GM12878 (cell line): ENCODE measurements around the gene MAPRE3. TPM values are rescaled to one million over a fixed set of nuclear protein-coding genes. Genes with fewer than 3 reads are reported as not detected.

Source experiments
- ATAC-seq: fragments of 200-7000 bp; cut with Tn5 transposase; 3 replicates; pipeline ENCODE4 v1.9.1; 2020; ENCODE audit warnings: mild to moderate bottlenecking, moderate library complexity
- BruUV-seq: library from RNA; stranded (reverse); fragments of 400-500 nt; replicated peaks from 2 replicates; lab custom pipeline; 2021; lab: Mats Ljungman, UMichigan
- CTCF ChIA-PET: fragments of 300-600 bp; sonication (Branson Sonifier 250); formaldehyde crosslinking; extraction: SDS; loops from one replicate; lab custom pipeline; 2021; ENCODE audit warnings: inconsistent platforms; lab: Yijun Ruan, JAX
- POLR2A ChIA-PET: fragments of 350-600 bp; formaldehyde crosslinking; extraction: SDS; loops from one replicate; lab custom pipeline; 2021; ENCODE audit warnings: inconsistent platforms; lab: Charles Lee
- RAD21 ChIA-PET: fragments of 300-600 bp; sonication (Branson Sonifier 250); formaldehyde crosslinking; loops from one replicate; lab custom pipeline; 2023; ENCODE audit warnings: antibody characterized with exemption; ENCODE audit not compliant: unreplicated experiment; lab: Charles Lee
- SMC1A ChIA-PET: fragments of 300-600 bp; sonication (Branson Sonifier 250); formaldehyde crosslinking; loops from one replicate; lab custom pipeline; 2023; ENCODE audit not compliant: unreplicated experiment, uncharacterized antibody; lab: Charles Lee
- DNase-seq: peaks from one replicate; pipeline ENCODE4 v3.0.0-alpha.2; 2011; ENCODE audit warnings: low read depth, low spot score
- FAIRE-seq: peaks from 3 replicates; lab custom pipeline; 2011; peaks lifted over from hg19 to GRCh38; lab: Jason Lieb, UNC
- H2AFZ ChIP-seq: 2 replicates; pipeline ENCODE4 v1.6.0; 2011; ENCODE audit warnings: low read depth, low read length, control low read depth; ENCODE audit not compliant: control insufficient read depth
- H3K27ac ChIP-seq: 2 replicates; pipeline ENCODE4 v1.5.1; 2011; ENCODE audit warnings: control low read depth; ENCODE audit not compliant: control insufficient read depth, insufficient read depth
- H3K27me3 ChIP-seq, 2 experiments: replicated peaks in 1 of 2; 2 replicates each; pipeline versions ENCODE4 v1.6.0 to v1.6.1; 2011; ENCODE audit warnings: low read length in 1 of 2; ENCODE audit not compliant: control insufficient read depth in 2 of 2, insufficient read depth in 2 of 2
- H3K36me3 ChIP-seq, 2 experiments: 2 replicates each; pipeline ENCODE4 v1.5.1; 2011; ENCODE audit warnings: low read length in 1 of 2; ENCODE audit not compliant: control insufficient read depth in 2 of 2, insufficient read depth in 2 of 2
- H3K4me1 ChIP-seq: 2 replicates; pipeline ENCODE4 v1.6.1; 2011; ENCODE audit warnings: mild to moderate bottlenecking, low read length, moderate library complexity, mixed read lengths; ENCODE audit not compliant: control insufficient read depth, insufficient read depth
- H3K4me2 ChIP-seq: 2 replicates; pipeline ENCODE4 v1.6.0; 2011; ENCODE audit warnings: control low read depth; ENCODE audit not compliant: control insufficient read depth, insufficient read depth
- H3K4me3 ChIP-seq: fragments of 200-600 bp; sonication (generic); 2 replicates; pipeline ENCODE4 v1.5.1; 2016
- H3K79me2 ChIP-seq: 2 replicates; pipeline ENCODE4 v1.6.0; 2011; ENCODE audit warnings: low read length; ENCODE audit not compliant: control insufficient read depth, insufficient read depth
- H3K9ac ChIP-seq: 2 replicates; pipeline ENCODE4 v1.8.0; 2011; ENCODE audit warnings: low read length, control low read depth, mixed read lengths; ENCODE audit not compliant: control insufficient read depth, insufficient read depth
- H3K9me3 ChIP-seq: replicated peaks from 3 replicates; pipeline ENCODE4 v1.5.1; 2011; ENCODE audit warnings: mild to moderate bottlenecking, low read length; ENCODE audit not compliant: control insufficient read depth, insufficient read depth
- H4K20me1 ChIP-seq: 2 replicates; pipeline ENCODE4 v1.6.0; 2011; ENCODE audit not compliant: control insufficient read depth, insufficient read depth
- CBX3 ChIP-seq: fragments of 200-600 bp; sonication (generic); IDR thresholded peaks from 2 replicates; pipeline ENCODE4 v1.6.1; 2016; ENCODE audit warnings: low read depth, borderline replicate concordance
- FOS ChIP-seq: IDR thresholded peaks from 3 replicates; pipeline ENCODE4 v1.6.1; 2011; ENCODE audit warnings: borderline replicate concordance; ENCODE audit not compliant: insufficient read length; ENCODE audit errors: extremely low read depth
- GABPA ChIP-seq: IDR thresholded peaks from 2 replicates; pipeline ENCODE4 v1.6.1; 2014; ENCODE audit warnings: antibody characterized with exemption, low read depth, mild to moderate bottlenecking, inconsistent platforms
- KAT2A ChIP-seq: conservative IDR thresholded peaks from 2 replicates; pipeline ENCODE4 v1.6.1; 2011; ENCODE audit warnings: low read depth, low read length; ENCODE audit not compliant: control insufficient read depth
- KLF5 ChIP-seq: fragments of 450-650 bp; IDR thresholded peaks from 2 replicates; pipeline ENCODE4 v1.6.1; 2014; ENCODE audit warnings: mild to moderate bottlenecking; ENCODE audit not compliant: partially characterized antibody
- LARP7 ChIP-seq: fragments of 450-650 bp; IDR thresholded peaks from 2 replicates; pipeline ENCODE4 v1.6.1; 2017; ENCODE audit warnings: mild to moderate bottlenecking
- MTA3 ChIP-seq: IDR thresholded peaks from 2 replicates; pipeline ENCODE4 v1.6.1; 2012; ENCODE audit warnings: low read length, inconsistent platforms, borderline replicate concordance
- NR2F1 ChIP-seq: fragments of 450-650 bp; conservative IDR thresholded peaks from 2 replicates; pipeline ENCODE4 v1.6.1; 2017; ENCODE audit warnings: mild to moderate bottlenecking
- SP1 ChIP-seq: IDR thresholded peaks from one replicate; pipeline ENCODE4 v1.6.1; 2011; ENCODE audit warnings: low read depth, low read length
- ZNF217 ChIP-seq: fragments of 450-650 bp; IDR thresholded peaks from 2 replicates; pipeline ENCODE4 v1.6.1; 2017; ENCODE audit warnings: antibody characterized with exemption, mild to moderate bottlenecking
- ZNF622 ChIP-seq: fragments of 450-650 bp; IDR thresholded peaks from 2 replicates; pipeline ENCODE4 v1.6.1; 2017; ENCODE audit warnings: mild to moderate bottlenecking, inconsistent platforms
- ZZZ3 ChIP-seq: IDR thresholded peaks from 2 replicates; pipeline ENCODE4 v1.6.1; 2011; ENCODE audit warnings: low read depth; ENCODE audit not compliant: control insufficient read depth, insufficient read length
- WGBS: methylation state at CpG from one replicate; pipeline ENCODE4 v1.1.6; 2016; ENCODE audit warnings: low lambda C conversion rate; ENCODE audit not compliant: insufficient replicate concordance, insufficient coverage; ENCODE audit errors: missing lambda C conversion rate; 5-methylcytosine and 5-hydroxymethylcytosine counted together
- in situ Hi-C: fragments of 300-500 bp; cut with MboI; formaldehyde crosslinking; loops from 9 replicates; pipeline ENCODE4 v1.14.3; 2018; ENCODE audit warnings: mixed read lengths
- intact Hi-C: fragments of 100-400 bp; cut with micrococcal nuclease; formaldehyde crosslinking; loops from one replicate; pipeline ENCODE4 v1.14.2; 2022; ENCODE audit not compliant: unreplicated experiment
- polyA plus RNA-seq, 11 experiments: library from polyadenylated mRNA; depleted of rRNA in 4 of 11; unstranded in 6 of 11; stranded (reverse) in 5 of 11; fragments of >200 nt; fragmentation: Nextera tagmentation in 4 of 11; fragmentation: Illumina TruSeq in 1 of 11; extraction: Ambion mirVana in 4 of 11; extraction: Trizol in 1 of 11; gene quantifications; 1 replicate in 1 of 11; 2 replicates in 10 of 11; pipeline versions ENCODE4 v1.2.1 to v1.2.3, GENCODE V29; 2011 to 2016; ENCODE audit warnings: inconsistent platforms in 2 of 11, missing spikeins in 2 of 11, low read depth in 1 of 11
- total RNA-seq, 4 experiments: library from RNA; depleted of rRNA in 3 of 4; stranded (reverse); fragments of >200 nt in 3 of 4; fragmentation: Illumina TruSeq in 1 of 4; extraction: Trizol in 1 of 4; gene quantifications; 2 replicates each; pipeline versions ENCODE4 v1.2.1 to v1.2.3, GENCODE V29; 2013 to 2021
- TF ChIP-seq, protein P1 (sequence below): fragments of 450-650 bp; IDR thresholded peaks from 2 replicates; pipeline ENCODE4 v1.6.1; 2017; ENCODE audit warnings: low read depth, mild to moderate bottlenecking, moderate library complexity

MAPRE3 gene
- total and polyA plus RNA-seq, 10 of the 15 experiments (the other 5 are each of a cell fraction or from before 2014, with no cell fraction given): 0.03 to 1.3 (median 0.73) TPM; not detected in 1

DNA sequence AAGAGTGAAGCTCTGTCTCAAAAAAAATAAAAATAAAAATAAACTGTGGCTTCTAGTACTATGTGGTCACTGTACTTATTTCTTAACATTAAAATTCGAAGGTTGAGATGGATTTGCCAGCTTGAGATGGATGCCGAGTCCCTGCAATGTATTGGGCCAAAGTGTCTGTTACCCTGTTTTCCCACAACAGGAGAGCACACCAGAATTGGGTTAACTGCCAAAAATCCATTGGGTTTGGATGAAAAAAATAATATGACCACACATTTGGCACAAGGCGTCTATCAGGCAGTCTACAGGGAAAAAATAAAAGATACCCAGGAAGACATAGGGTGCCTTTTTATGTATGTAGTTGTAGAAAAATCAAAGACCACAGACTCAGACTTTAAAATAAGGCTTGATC is 19.2 kb upstream of the MAPRE3 start:
- ChIA-PET RAD21 (interaction anchor here (0.7 kb wide), 1 partner anchor 821 kb away, joined by 3 read pairs; no protein-coding TSS in a partner anchor), SMC1A (interaction anchor here (1.0 kb wide), 1 partner anchor 11 kb away, joined by 4 read pairs; no protein-coding TSS in a partner anchor), CTCF (interaction anchor here (0.7 to 2.0 kb wide), 3 partner anchors 11 to 650 kb away, joined by 3 to 8 read pairs (median 3); no protein-coding TSS in a partner anchor), POLR2A (interaction anchor here (0.5 kb wide), 1 partner anchor 354 kb away, joined by 3 read pairs; no protein-coding TSS in a partner anchor)
- BruUV-seq: no TSS peak
- no peak overlapping the region for H3K27ac ChIP-seq
- intact Hi-C loops: no loop called here
- no peaks in the 10 kb centered on the region for H3K4me1 ChIP-seq
- H3K9ac ChIP-seq: no peak overlapping the region
- in situ Hi-C loops: no loop called here
- no peaks in the 10 kb centered on the region for H3K36me3 ChIP-seq
- ATAC-seq: no peak
- H3K79me2 ChIP-seq: no peaks in the 10 kb centered on the region
- WGBS: 24% methylated on average over 3 of the region's 3 CpGs
- no peak for FAIRE-seq
- no peaks in the 10 kb centered on the region for H4K20me1 ChIP-seq
- DNase-seq: no peak
- no peaks in the 10 kb centered on the region for H3K9me3 ChIP-seq
- TF ChIP-seq MTA3: no peak
- TF ChIP-seq GABPA: no peak
- TF ChIP-seq, all 136 proteins: peak for 0
- Histone ChIP-seq H3K4me3 (no peak overlapping the region), H3K4me2 (no peak overlapping the region), H3K27me3 (peaks cover 2 to 4% of the 10 kb centered on the region in 2 experiments; a peak in 2 of 4 replicates), H2AFZ (no peak overlapping the region)

DNA sequence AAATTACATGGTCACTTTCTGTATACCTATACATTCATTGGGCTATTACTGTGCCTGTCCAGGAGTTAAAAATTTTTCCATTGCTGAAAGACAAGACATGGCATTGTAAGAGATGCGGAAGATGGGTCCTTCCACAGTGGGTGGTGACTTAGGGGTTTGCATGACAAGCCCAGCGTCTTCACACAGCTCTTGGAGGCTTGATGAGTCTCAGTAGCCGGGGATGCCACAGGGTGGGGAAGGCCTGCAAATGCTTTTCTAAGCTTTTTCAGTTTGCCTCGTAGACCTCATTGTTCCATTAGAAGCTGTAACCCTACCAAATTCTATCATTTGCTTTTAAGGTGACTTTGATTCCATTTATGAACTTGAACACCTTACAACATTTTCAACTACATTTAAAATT is 18.1 kb upstream of the MAPRE3 start:
- Histone ChIP-seq H3K4me1 (no peaks in the 10 kb centered on the region), H3K79me2 (no peaks in the 10 kb centered on the region), H4K20me1 (no peaks in the 10 kb centered on the region), H3K27me3 (peaks cover 2 to 4% of the 10 kb centered on the region in 2 experiments; a peak in 2 of 4 replicates), H3K36me3 (no peaks in the 10 kb centered on the region), H3K27ac (no peak overlapping the region), H2AFZ (no peak overlapping the region), H3K4me2 (no peak overlapping the region), H3K4me3 (no peak overlapping the region), H3K9me3 (no peaks in the 10 kb centered on the region), H3K9ac (no peak overlapping the region)
- DNase-seq (no peak), FAIRE-seq (no peak), ATAC-seq (no peak)
- ChIA-PET CTCF (interaction anchor here (1.0 to 2.2 kb wide), 4 partner anchors 9 to 351 kb away, joined by 3 to 8 read pairs (median 6); no protein-coding TSS in a partner anchor), POLR2A (no interaction called here), SMC1A (no interaction called here), RAD21 (interaction anchor here (0.6 to 1.4 kb wide), 3 partner anchors 9 to 64 kb away, joined by 3 to 4 read pairs (median 3); no protein-coding TSS in a partner anchor)
- WGBS: 38% methylated on average over 4 of the region's 4 CpGs
- intact Hi-C loops: no loop called here
- in situ Hi-C loops: no loop called here
- no TSS peak for BruUV-seq
- no peak for TF ChIP-seq KAT2A
- no peak for TF ChIP-seq LARP7
- TF ChIP-seq, protein P1, sequence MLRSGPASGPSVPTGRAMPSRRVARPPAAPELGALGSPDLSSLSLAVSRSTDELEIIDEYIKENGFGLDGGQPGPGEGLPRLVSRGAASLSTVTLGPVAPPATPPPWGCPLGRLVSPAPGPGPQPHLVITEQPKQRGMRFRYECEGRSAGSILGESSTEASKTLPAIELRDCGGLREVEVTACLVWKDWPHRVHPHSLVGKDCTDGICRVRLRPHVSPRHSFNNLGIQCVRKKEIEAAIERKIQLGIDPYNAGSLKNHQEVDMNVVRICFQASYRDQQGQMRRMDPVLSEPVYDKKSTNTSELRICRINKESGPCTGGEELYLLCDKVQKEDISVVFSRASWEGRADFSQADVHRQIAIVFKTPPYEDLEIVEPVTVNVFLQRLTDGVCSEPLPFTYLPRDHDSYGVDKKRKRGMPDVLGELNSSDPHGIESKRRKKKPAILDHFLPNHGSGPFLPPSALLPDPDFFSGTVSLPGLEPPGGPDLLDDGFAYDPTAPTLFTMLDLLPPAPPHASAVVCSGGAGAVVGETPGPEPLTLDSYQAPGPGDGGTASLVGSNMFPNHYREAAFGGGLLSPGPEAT: no peak
- TF ChIP-seq SP1: no peak
- TF ChIP-seq NR2F1: no peak
- no peak for TF ChIP-seq CBX3
- TF ChIP-seq KLF5: no peak
- no peak for TF ChIP-seq ZNF622
- TF ChIP-seq ZNF217: no peak
- TF ChIP-seq FOS: no peak
- no peak for TF ChIP-seq ZZZ3
